ENCODE data around the gene PAXX. TPM values are rescaled to one million over a fixed set of nuclear protein-coding genes. Genes with fewer than 3 reads are reported as not detected.

Gene PAXX
- total RNA-seq, 1 experiment from 2014 or later = 24.5 TPM

- no peak for DNase-seq (ENCODE audit: low read depth)
Measured at GRCh38 chr9:136952876-136953770, 39.1 kb upstream of the PAXX start.

DNA sequence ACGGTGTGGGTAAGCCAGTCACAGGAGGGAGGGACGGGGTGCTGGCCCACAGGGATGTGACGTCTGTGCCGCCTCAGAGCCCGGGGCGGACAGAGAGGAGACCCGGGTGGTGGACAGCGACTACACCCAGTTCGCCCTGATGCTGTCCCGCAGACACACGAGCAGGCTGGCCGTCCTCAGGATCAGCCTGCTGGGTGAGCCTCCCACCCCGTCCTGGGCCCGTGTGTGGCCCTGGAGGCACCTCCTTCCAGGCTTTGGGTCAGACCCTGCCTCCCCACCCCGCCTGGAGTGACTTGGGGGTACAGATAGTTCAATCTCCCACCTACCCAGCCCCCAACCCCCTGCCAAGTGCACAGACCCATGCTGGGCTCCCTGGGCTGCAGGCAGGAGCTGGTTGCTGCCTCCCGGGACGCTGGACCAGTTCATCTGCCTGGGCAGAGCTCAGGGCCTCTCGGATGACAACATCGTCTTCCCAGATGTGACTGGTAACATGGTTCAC lies 38.4 kb upstream of the PAXX start:
- DNase-seq (ENCODE audit: low read depth) = no peak

DNA sequence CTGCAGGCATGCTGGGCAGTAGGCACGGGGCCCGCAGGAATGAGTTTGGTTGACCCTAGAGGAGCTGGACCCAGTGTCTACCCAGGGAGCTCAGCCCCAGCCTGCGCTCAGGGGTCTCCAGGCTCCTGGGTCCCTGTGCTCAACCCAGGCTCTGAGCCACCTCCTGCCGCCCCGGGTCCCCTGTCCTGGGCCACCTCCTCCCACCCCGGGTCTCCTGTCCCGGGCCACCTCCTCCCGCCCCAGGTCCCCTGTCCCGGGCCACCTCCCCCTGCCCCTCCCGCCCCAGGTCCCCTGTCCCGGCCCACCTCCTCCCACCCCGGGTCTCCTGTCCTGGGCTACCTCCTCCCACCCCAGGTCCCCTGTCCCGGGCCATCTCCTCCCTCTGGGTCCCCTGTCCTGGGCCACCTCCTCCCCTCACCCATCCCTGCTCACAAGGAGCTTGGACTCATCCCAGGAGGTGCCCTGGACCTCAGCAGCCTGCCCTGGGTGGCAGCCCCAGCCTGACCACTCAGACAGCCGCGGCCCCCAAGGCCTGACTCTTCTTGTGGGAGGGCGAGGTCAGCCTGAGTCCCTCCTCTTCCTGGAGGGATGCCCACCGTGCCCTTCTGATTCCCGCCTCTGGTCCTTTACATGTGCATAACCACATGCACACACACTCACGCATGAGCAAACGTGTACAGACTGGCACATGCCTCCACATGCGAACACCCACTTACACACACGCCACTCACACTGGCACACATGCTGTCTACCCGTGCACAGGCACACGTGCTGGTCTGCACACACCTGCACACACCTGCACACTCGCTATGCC lies 37.7 kb upstream of the PAXX start:
- DNase-seq (ENCODE audit: low read depth) = no peak

GRCh38 chr9:136955202-136955942 lies 36.9 kb upstream of the PAXX start:
- no peak for DNase-seq (ENCODE audit: low read depth)

- DNase-seq (ENCODE audit: low read depth) = no peak
Measured at GRCh38 chr9:136955943-136956335, 36.3 kb upstream of the PAXX start.

- DNase-seq (ENCODE audit: low read depth) = no peak
Measured at GRCh38 chr9:136956604-136957003, 35.6 kb upstream of the PAXX start.

GRCh38 chr9:136957461-136957860 lies 34.8 kb upstream of the PAXX start:
- no peak for DNase-seq (ENCODE audit: low read depth)

- DNase-seq (ENCODE audit: low read depth) = no peak
Measured at GRCh38 chr9:136957901-136958300, 34.3 kb upstream of the PAXX start.

GRCh38 chr9:136958473-136958872 lies 33.7 kb upstream of the PAXX start:
- no peak for DNase-seq (ENCODE audit: low read depth)

DNA sequence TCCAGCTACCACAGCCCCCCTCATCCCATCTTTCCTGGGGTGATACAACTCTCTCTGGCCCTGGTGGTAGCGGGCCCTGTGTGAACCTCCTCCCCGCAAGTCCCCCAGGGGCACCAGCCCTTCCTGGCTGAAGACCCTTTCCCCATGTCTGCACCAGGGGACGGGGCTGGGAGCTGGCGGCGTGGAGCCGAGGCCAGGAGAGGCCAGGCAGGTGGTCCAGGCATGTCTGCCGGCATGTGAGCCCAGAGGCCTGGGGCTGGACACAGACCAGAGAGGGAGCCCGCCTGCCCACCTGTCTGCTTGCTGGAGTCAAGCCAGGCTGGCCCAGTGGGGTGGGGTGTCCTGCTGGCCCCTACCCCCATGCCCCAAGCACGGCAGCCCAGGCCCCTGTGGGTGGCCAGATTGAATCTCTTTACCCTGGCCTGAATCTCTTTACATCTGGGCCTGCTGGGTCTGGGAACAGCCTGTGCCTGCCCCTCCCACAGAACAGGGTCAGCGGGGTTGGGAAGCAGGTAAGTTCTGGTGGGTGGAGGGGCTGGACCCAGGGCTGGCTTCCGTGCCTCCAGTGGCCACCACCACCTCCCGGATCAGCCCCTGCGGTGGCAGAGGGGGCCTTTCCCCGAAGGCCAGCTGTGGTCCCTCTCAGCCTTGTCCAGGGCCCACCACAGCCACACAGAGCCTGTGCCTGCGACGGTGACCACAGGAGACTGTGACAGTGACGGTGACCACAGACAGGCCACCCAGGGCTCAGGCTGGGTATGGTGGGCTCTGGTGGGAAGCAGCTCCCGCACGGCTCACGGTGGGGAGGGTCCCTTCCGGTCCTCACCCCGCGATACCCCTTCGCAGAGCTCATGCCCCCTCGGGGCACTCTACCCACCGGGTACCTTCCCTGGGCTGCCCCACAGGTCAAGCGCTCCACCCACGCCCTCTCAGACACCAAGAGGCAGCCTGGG lies 33.0 kb upstream of the PAXX start:
- no peak for DNase-seq (ENCODE audit: low read depth)

DNA sequence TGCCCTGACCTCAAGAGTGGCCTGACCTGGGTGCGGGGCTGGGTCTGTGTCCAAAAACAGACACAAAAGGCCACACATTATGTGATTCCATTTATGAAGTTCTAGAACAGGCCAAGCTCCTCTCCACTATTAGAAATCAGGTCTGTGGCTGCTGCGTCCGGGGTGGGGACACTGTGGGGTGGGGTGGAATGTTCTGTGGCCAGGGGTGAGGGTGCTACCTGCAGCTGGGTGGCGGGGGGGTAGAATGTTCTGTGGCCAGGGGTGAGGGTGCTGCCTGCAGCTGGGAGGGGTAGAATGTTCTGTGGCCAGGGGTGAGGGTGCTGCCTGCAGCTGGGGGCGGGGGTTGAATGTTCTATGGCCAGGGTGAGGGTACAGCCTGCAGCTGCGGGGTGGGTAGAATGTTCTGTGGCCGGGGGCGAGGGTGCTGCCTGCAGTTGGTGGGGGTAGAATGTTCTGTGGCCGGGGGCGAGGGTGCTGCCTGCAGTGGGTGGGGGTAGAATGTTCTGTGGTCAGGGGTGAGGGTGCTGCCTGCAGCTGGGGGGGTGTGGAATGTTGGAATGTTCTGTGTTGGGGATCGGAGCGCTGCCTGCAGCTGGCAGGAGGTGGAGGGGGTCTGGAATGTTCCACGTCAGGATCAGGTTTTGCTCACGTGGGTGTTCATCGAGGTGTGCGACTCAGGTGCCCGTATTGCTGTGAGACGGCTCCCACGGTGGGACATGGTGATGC lies 31.8 kb upstream of the PAXX start:
- DNase-seq (ENCODE audit: low read depth) = no peak

DNA sequence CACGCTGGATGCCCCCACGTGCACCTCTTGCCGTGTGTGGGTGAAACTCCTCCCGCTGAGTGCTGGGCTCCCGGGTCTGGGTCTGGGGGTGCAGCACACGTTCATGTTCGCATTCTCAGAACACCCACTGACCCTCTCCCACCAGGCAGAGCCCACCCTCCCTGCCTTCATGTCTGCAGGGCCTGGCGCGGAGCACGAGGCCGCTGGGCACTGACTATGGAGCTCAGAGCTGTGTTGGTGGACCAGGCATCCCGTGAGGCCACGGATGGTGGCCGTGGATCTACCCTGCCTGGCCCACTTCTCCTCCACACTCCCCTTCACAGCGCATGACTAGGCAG lies 31.3 kb upstream of the PAXX start:
- DNase-seq (ENCODE audit: low read depth) = no peak

GRCh38 chr9:136961279-136962065 lies 30.8 kb upstream of the PAXX start:
- no peak for DNase-seq (ENCODE audit: low read depth)

- DNase-seq (ENCODE audit: low read depth) = no peak
Measured at GRCh38 chr9:136962163-136962562, 30.1 kb upstream of the PAXX start.

GRCh38 chr9:136962701-136963248 lies 29.4 kb upstream of the PAXX start:
- no peak for DNase-seq (ENCODE audit: low read depth)

GRCh38 chr9:136963341-136963740 lies 28.9 kb upstream of the PAXX start:
- no peak for DNase-seq (ENCODE audit: low read depth)

DNA sequence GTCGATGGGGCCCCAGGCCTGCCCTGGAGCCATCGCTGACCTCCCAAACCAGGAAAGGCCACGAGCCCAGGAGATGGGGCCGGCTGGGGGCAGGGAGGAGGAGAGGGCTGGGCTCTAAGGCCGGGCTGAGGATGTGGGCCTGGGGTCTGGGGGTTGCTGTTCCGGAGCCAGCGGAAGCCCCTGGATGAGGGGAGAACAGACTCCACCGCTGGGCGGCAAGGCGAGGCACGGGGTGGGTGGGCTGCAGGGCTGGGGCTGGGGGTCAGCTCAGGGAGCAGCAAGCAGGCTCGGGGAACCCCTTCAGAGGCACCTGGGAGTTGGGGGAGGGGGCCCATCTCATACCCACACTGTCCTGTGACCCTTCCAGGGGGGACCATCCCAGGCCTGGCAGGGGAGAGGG lies 28.5 kb upstream of the PAXX start:
- no peak for DNase-seq (ENCODE audit: low read depth)

- DNase-seq (ENCODE audit: low read depth) = no peak
Measured at GRCh38 chr9:136964171-136964689, 28.0 kb upstream of the PAXX start.

GRCh38 chr9:136964833-136965422 lies 27.3 kb upstream of the PAXX start:
- DNase-seq (ENCODE audit: low read depth) = no peak

All from RPMI7951 (cell line).